ENCODE measurements around the gene MRTFA. TPM values are rescaled to one million over a fixed set of nuclear protein-coding genes. Genes with fewer than 3 reads are reported as not detected.
"Not testable (repeated sequence)": the region's sequence is repeated elsewhere in the genome, so short reads cannot be mapped to it uniquely, and the experiment has no call there.

The MRTFA gene
- total RNA-seq, 2 donors from 2014 or later, result 71.8 to 129 TPM

DNA sequence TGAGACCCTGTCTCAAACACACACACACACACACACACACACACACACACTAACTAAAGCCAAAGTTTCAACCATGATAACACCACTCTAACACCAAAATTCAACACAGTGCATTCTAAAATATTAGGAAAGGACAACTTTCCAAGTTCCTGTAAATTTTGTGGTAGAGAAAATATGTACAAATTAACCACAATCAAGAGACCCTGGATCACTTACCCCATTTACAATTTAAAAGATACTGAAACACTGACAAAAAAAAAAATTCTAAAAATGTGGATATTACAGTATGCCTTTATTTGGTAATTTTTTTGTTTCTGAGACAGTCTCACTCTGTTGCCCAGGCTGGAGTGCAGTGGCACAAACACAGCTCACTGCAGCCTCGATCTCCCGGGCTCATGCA, 9.7 kb downstream of the MRTFA start:
- H3K36me3 ChIP-seq, result no peaks in the 10 kb centered on the region
- ATAC-seq (ENCODE audit: insufficient number of reproducible peaks, low FRiP score, low read depth) (no peak), DNase-seq (ENCODE audit: low spot score) (no peak)
- H3K4me1 ChIP-seq (ENCODE audit: control insufficient read depth in 1 of 2, low read depth in 2 of 2), result peaks cover 14 to 36% of the 10 kb centered on the region in 2 donors
- TF ChIP-seq CTCF (IDR thresholded peaks at IDR 0.05), result no peak
- no peak overlapping the region for H3K27ac ChIP-seq
- no peaks in the 10 kb centered on the region for H3K9me3 ChIP-seq
- H3K4me3 ChIP-seq, result no peak overlapping the region
- no peaks in the 10 kb centered on the region for H3K27me3 ChIP-seq (replicated peaks; ENCODE audit: insufficient read depth)

GRCh38 chr22:40625794-40626193, 10.7 kb downstream of the MRTFA start:
- peaks cover 14 to 29% of the 10 kb centered on the region in 2 donors for H3K4me1 ChIP-seq (ENCODE audit: control insufficient read depth in 1 of 2, low read depth in 2 of 2)
- H3K27me3 ChIP-seq (replicated peaks; ENCODE audit: insufficient read depth); DNase-seq (ENCODE audit: low spot score); H3K27ac ChIP-seq; H3K4me3 ChIP-seq; H3K9me3 ChIP-seq; H3K36me3 ChIP-seq; ATAC-seq (ENCODE audit: insufficient number of reproducible peaks, low FRiP score, low read depth): not testable (repeated sequence)

DNA sequence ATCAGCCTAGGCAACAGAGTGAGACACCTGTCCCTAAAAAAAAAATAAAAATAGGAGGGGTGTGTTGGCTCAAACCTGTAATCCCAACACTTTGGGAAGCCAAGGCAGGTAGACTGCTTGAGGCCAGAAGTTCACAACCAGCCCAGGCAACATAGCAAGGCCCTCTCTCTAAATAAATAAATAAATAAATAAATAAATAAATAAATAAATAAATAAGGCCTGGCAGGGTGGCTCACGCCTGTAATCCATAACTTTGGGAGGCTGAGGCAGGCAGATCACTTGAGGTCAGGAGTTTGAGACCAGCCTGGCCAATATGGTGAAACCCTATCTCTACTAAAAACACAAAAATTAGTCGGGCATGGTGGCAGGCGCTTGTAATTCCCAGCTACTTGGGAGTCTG, 11.2 kb downstream of the MRTFA start:
- not testable (repeated sequence) for H3K4me3 ChIP-seq; DNase-seq (ENCODE audit: low spot score); H3K27ac ChIP-seq; H3K9me3 ChIP-seq; H3K27me3 ChIP-seq (replicated peaks; ENCODE audit: insufficient read depth); ATAC-seq (ENCODE audit: insufficient number of reproducible peaks, low FRiP score, low read depth); H3K36me3 ChIP-seq
- H3K4me1 ChIP-seq (ENCODE audit: control insufficient read depth in 1 of 2, low read depth in 2 of 2), result peaks cover 14 to 29% of the 10 kb centered on the region in 2 donors

DNA sequence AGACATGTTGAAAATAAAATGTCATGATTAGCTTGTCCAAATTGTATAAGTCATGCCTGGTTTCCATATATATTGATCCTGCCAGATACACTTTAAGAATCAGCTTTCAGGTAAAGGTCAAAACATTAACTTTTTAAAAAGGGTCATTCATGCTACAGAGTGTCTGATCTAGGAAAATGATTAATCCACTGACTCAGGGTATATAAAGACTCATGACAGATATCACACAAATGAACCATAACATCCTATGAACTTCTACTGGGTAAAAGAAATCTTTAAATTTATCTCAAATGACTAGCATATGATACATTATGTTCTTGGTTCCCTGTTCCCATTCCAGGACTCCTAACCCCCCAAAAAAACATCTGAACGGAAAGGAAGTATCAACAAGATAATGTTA, 11.7 kb downstream of the MRTFA start:
- H3K36me3 ChIP-seq, result no peaks in the 10 kb centered on the region
- no peak overlapping the region for H3K27ac ChIP-seq
- no peak overlapping the region for H3K4me3 ChIP-seq
- H3K27me3 ChIP-seq (replicated peaks; ENCODE audit: insufficient read depth), result no peaks in the 10 kb centered on the region
- TF ChIP-seq CTCF (IDR thresholded peaks at IDR 0.05), result no peak
- DNase-seq (ENCODE audit: low spot score), result no peak
- no peaks in the 10 kb centered on the region for H3K9me3 ChIP-seq
- ATAC-seq (ENCODE audit: insufficient number of reproducible peaks, low FRiP score, low read depth), result no peak
- peaks cover 14 to 29% of the 10 kb centered on the region in 2 donors for H3K4me1 ChIP-seq (ENCODE audit: control insufficient read depth in 1 of 2, low read depth in 2 of 2)

DNA sequence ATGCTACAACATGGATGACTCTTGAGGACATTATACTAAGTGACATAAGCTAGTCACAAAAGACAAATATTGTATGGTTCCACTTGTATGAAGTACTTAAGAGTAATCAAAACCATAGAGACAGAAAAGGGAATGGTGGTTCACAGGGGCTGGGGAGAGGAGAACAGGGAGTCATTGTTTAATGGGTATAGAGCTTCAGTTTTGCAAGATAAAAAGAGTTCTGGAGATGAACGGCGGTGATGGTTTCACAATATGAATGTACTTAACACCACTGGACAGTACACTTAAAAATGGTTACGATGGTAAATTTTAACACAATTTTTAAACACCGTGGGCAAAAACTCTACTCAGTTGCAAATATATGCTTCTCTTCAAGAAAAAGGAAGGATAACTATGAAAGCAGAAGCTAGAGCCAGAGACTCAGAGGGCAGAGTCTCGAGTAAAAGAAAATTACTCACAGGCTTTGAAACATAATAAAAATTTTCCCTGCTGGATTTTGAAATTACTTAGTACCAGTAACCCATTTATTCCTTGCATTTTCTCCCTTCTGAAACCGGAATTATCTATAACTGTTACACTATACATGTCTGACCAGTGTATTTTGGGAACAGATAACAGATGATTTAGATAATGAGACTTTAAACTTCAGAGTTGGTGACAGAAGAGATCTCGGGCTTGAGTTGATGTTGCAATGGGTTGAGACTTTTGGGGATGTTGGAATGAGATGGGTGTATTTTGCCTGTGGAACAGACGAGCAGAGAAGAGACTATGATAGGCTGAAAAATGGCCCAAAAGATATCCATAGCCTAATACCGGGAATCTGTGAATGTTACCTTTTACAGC, 15.0 kb downstream of the MRTFA start:
- Histone ChIP-seq H3K27me3 (replicated peaks; ENCODE audit: insufficient read depth) (no peaks in the 10 kb centered on the region), H3K36me3 (no peaks in the 10 kb centered on the region), H3K4me3 (no peak overlapping the region), H3K27ac (no peak overlapping the region), H3K4me1 (ENCODE audit: control insufficient read depth in 1 of 2, low read depth in 2 of 2) (peaks cover 5 to 8% of the 10 kb centered on the region in 2 donors), H3K9me3 (no peaks in the 10 kb centered on the region)
- no peak for TF ChIP-seq CTCF (IDR thresholded peaks at IDR 0.05)
- ATAC-seq (ENCODE audit: insufficient number of reproducible peaks, low FRiP score, low read depth) (no peak), DNase-seq (ENCODE audit: low spot score) (no peak)

DNA sequence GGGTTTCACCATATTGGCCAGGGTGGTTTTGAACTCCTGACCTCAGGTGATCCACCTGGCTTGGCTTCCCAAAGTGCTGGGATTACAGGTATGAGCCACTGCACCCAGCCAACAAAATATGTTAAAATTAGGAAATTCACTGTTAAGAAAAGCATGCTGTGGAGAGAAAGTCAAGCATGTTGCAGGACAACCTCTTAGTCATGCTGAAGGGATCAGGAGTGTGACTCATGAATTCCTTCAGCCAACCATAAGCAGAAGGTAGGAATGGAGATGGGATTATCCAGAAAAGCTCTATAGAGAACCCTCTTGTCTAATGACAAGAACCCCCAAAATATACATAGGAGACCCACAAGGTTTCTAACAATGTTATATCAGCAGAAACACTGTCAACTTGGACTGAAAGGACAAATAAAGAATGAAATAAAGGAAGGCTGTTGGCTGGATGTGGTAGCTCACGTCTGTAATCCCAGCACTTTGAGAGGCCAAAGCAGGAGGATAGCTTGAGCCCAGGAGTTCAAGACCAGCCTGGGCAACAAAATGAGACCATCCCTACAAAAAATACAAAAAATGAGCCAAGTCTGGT, 16.0 kb downstream of the MRTFA start:
- H3K4me3 ChIP-seq, result no peak overlapping the region
- DNase-seq (ENCODE audit: low spot score), result no peak
- H3K9me3 ChIP-seq, result no peaks in the 10 kb centered on the region
- peaks cover 5 to 8% of the 10 kb centered on the region in 2 donors for H3K4me1 ChIP-seq (ENCODE audit: control insufficient read depth in 1 of 2, low read depth in 2 of 2)
- no peaks in the 10 kb centered on the region for H3K27me3 ChIP-seq (replicated peaks; ENCODE audit: insufficient read depth)
- TF ChIP-seq CTCF (IDR thresholded peaks at IDR 0.05), result no peak
- no peak overlapping the region for H3K27ac ChIP-seq
- no peak for ATAC-seq (ENCODE audit: insufficient number of reproducible peaks, low FRiP score, low read depth)
- H3K36me3 ChIP-seq, result no peaks in the 10 kb centered on the region

All from thoracic aorta (tissue), 2 donors.